KMS-11 (cell line): ENCODE data around the gene TARBP2.

Source experiments
- H2AFZ ChIP-seq: fragments of 200-600 bp; sonication (generic); 2 replicates; pipeline ENCODE4 v1.6.1; 2016; ENCODE audit warnings: antibody characterized with exemption, mixed run types, low read depth
- H3K27ac ChIP-seq: fragments of 200-600 bp; sonication (generic); 2 replicates; pipeline ENCODE4 v1.6.1; 2016; ENCODE audit warnings: mild to moderate bottlenecking, mixed run types
- H3K27me3 ChIP-seq: fragments of 200-600 bp; sonication (generic); 2 replicates; pipeline ENCODE4 v1.6.1; 2017; ENCODE audit warnings: mild to moderate bottlenecking, low read depth, mixed run types, moderate library complexity; ENCODE audit not compliant: insufficient read depth
- H3K36me3 ChIP-seq: fragments of 200-600 bp; sonication (generic); 2 replicates; pipeline ENCODE4 v1.6.1; 2017; ENCODE audit warnings: mild to moderate bottlenecking, mixed run types; ENCODE audit not compliant: insufficient read depth
- H3K4me1 ChIP-seq: fragments of 200-600 bp; sonication (generic); 2 replicates; pipeline ENCODE4 v1.6.1; 2016; ENCODE audit warnings: mild to moderate bottlenecking, low read depth, mixed run types; ENCODE audit not compliant: poor library complexity, severe bottlenecking
- H3K4me2 ChIP-seq: fragments of 200-600 bp; sonication (generic); 2 replicates; pipeline ENCODE4 v1.7.0; 2016; ENCODE audit warnings: mild to moderate bottlenecking, mixed run types
- H3K4me3 ChIP-seq: fragments of 200-600 bp; sonication (generic); IDR thresholded peaks from 2 replicates; pipeline ENCODE4 v1.6.1; 2017; ENCODE audit warnings: low read depth, low read length, mixed read lengths; ENCODE audit not compliant: insufficient read depth
- H3K79me2 ChIP-seq: fragments of 200-600 bp; sonication (generic); 2 replicates; pipeline ENCODE4 v1.6.1; 2016; ENCODE audit warnings: low read depth, mixed run types; ENCODE audit not compliant: insufficient read depth
- H3K9ac ChIP-seq: fragments of 200-600 bp; sonication (generic); 2 replicates; pipeline ENCODE4 v1.6.1; 2016; ENCODE audit warnings: mild to moderate bottlenecking, mixed run types
- H4K20me1 ChIP-seq: fragments of 200-600 bp; sonication (generic); 2 replicates; pipeline ENCODE4 v1.6.1; 2016; ENCODE audit warnings: mild to moderate bottlenecking, mixed run types; ENCODE audit not compliant: insufficient read depth
- CTCF ChIP-seq: fragments of 200-600 bp; sonication (generic); conservative IDR thresholded peaks from 2 replicates; pipeline ENCODE4 v1.6.1; 2017; ENCODE audit warnings: low read depth, mild to moderate bottlenecking, antibody characterized with exemption, low read length, moderate library complexity, mixed read lengths

The TARBP2 gene

GRCh38 chr12:53505555-53506449 is 4.7 kb downstream of the TARBP2 start:
- Histone ChIP-seq H3K9ac (no peak overlapping the region), H4K20me1 (no peaks in the 10 kb centered on the region), H3K27ac (no peak overlapping the region), H3K4me3 (no peak overlapping the region), H2AFZ (no peak overlapping the region), H3K36me3 (no peaks in the 10 kb centered on the region; the same call in 1 of the 2 replicates), H3K27me3 (no peaks in the 10 kb centered on the region), H3K4me2 (no peak overlapping the region), H3K4me1 (peaks cover 22% of the 10 kb centered on the region), H3K79me2 (peaks cover 21% of the 10 kb centered on the region)
- TF ChIP-seq CTCF, result no peak

DNA sequence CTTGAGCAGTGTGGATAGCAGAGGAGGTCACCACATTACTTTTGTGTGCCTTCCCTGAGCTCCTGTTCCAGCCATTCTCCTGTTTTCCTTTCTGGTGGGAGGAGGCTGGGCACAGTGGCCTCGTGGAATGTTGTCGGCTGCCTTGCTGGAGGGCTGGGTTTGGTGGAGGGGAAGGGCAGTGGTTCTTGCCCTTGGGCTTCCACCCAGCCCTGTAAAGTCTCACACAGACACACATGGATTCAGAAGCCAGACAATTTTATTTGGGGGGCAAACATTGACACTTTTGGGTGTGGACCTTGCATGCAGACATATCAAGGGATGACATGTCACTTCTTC is 5.3 kb downstream of the TARBP2 start:
- no peak overlapping the region for H3K4me2 ChIP-seq
- peaks cover 21% of the 10 kb centered on the region for H3K79me2 ChIP-seq
- H3K27me3 ChIP-seq, result no peaks in the 10 kb centered on the region
- H3K36me3 ChIP-seq, result no peaks in the 10 kb centered on the region; the same call in 1 of the 2 replicates
- TF ChIP-seq CTCF, result no peak
- no peak overlapping the region for H3K27ac ChIP-seq
- H3K4me3 ChIP-seq, result no peak overlapping the region
- H3K9ac ChIP-seq, result no peak overlapping the region
- no peaks in the 10 kb centered on the region for H4K20me1 ChIP-seq
- no peak overlapping the region for H2AFZ ChIP-seq
- peaks cover 22% of the 10 kb centered on the region for H3K4me1 ChIP-seq

DNA sequence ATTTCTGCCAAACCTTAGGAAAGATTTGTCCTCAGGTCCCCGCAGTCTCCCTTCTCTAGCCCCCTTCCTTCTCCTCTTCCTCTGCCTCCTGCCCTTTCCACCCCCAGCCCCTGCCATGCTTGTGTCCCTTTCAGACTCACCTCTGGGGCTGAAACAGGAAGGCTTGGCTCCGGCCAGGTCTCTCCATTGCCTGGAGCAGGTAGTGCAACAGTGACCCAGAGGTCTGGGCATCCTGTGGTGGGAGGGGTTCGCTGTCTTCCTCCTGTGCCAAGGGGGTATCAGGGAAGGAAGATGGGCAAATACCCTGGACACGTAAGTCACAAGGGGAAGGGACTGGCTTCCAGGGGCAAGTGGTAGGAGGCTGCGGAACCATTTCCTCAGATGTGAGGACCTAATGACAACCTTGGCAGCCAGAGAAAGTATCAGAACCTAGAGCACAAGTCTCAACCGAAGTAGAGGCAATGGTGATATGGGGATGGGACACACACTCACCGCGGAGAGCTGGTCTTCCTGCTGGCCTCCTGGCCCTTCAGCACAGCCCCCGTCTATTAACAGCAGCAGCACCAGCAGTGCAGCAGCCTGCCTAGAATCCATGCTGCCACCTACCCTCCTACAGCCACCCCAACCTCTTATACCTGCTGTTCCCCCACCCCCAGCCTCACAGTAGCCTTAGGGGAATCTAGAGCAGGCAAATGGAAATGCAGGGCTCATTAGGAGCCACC is 6.0 kb downstream of the TARBP2 start, which contains the start of gene NPFF:
Gene NPFF (minus strand): TSS at position 604 of the 722 bp plus-strand sequence. CDS start 10 bp downstream, at position 594.
- no peaks in the 10 kb centered on the region for H3K27me3 ChIP-seq
- no peak within 1 kb of the TSS for H3K9ac ChIP-seq
- no peaks in the 10 kb centered on the region for H4K20me1 ChIP-seq
- TF ChIP-seq CTCF, result no peak
- H3K4me3 ChIP-seq, result no peak within 1 kb of the TSS
- H3K79me2 ChIP-seq, result peaks cover 14% of the 10 kb centered on the region
- H3K4me2 ChIP-seq, result 0 out of 2 replicates have a peak within 1 kb of the TSS, but pooled peaks have one; percentile 14
- peaks cover 17% of the 10 kb centered on the region for H3K4me1 ChIP-seq
- peak within 1 kb of the TSS; percentile 40; the same call in 1 of the 2 replicates for H2AFZ ChIP-seq
- no peaks in the 10 kb centered on the region; the same call in 1 of the 2 replicates for H3K36me3 ChIP-seq
- H3K27ac ChIP-seq, result no peak within 1 kb of the TSS

DNA sequence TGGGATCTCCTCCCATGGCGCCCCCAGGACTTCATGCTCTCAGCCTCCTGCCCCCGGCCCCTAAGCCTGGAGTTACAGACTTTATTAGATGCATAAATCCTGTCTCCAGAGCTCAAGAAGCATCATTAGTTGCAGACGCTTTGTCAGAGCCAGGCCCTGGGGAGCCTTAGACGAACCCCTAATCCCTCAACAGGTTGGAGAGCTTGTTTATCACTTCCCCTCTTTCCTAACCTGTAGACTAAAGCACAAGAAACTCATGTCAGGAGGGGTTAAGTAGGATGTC is 6.5 kb downstream of the TARBP2 start:
- Histone ChIP-seq H3K4me2 (no peak overlapping the region), H3K27me3 (no peaks in the 10 kb centered on the region), H2AFZ (no peak overlapping the region), H3K9ac (no peak overlapping the region), H3K4me3 (no peak overlapping the region), H3K36me3 (no peaks in the 10 kb centered on the region; the same call in 1 of the 2 replicates), H3K4me1 (peaks cover 12% of the 10 kb centered on the region), H3K79me2 (peaks cover 9% of the 10 kb centered on the region; the same call in 1 of the 2 replicates), H4K20me1 (no peaks in the 10 kb centered on the region), H3K27ac (no peak overlapping the region)
- no peak for TF ChIP-seq CTCF
